Measurements from ENCODE around the gene SNX27. TPM values are rescaled to one million over a fixed set of nuclear protein-coding genes. Genes with fewer than 3 reads are reported as not detected.

SNX27 gene
- polyA plus RNA-seq, 1 donor (not counting 4 experiments of a cell fraction or from before 2014, with no cell fraction given), result 15.7 TPM

- DNase-seq (ENCODE audit: low read depth, low spot score), result no peak
- Histone ChIP-seq H3K36me3 (ENCODE audit: control insufficient read depth in 2 of 2, extremely low read depth in 1 of 2, insufficient read depth in 2 of 2, low read length in 2 of 2) (no peaks in the 10 kb centered on the region), H3K9me1 (ENCODE audit: control insufficient read depth, extremely low read depth, insufficient read depth, low read length) (no peaks in the 10 kb centered on the region), H2AFZ (ENCODE audit: control insufficient read depth, low read length) (no peak overlapping the region), H3K4me2 (ENCODE audit: control insufficient read depth, extremely low read depth, insufficient read depth, low read depth, low read length) (no peak overlapping the region), H3K4me1 (ENCODE audit: control insufficient read depth, extremely low read depth, insufficient read depth, low read length) (peaks cover 10% of the 10 kb centered on the region), H3K9ac (ENCODE audit: control insufficient read depth, extremely low read depth, insufficient read depth, low read length) (no peak overlapping the region), H3K79me2 (ENCODE audit: control insufficient read depth, insufficient read depth, low read length) (no peaks in the 10 kb centered on the region), H4K20me1 (ENCODE audit: control insufficient read depth, extremely low read depth, insufficient read depth, low read length) (no peaks in the 10 kb centered on the region), H3K9me3 (ENCODE audit: control insufficient read depth, low read depth, low read length) (no peaks in the 10 kb centered on the region), H3K27me3 (ENCODE audit: control insufficient read depth, extremely low read depth, insufficient read depth, low read length) (peaks cover 9% of the 10 kb centered on the region), H3K4me3 (ENCODE audit: control insufficient read depth in 2 of 3, extremely low read depth in 1 of 3, insufficient read depth in 2 of 3, low read depth in 1 of 3, low read length in 3 of 3) (no peak overlapping the region), H3K27ac (ENCODE audit: control insufficient read depth, insufficient read depth, low read length) (no peak overlapping the region)
- FAIRE-seq, result no peak
- dilution Hi-C loops (cut with MboI; ENCODE audit: extremely low pct_ligation_motif_present, low sequenced_read_pairs), result no loop called here
- no peak for TF ChIP-seq EZH2 (IDR thresholded peaks at IDR 0.05; ENCODE audit: low read length)
- TF ChIP-seq CTCF (optimal IDR thresholded peaks at IDR 0.05 in 1 of 3, IDR thresholded peaks at IDR 0.05 in 1 of 3, conservative IDR thresholded peaks at IDR 0.05 in 1 of 3; ENCODE audit: extremely low read depth in 1 of 3, insufficient read depth in 2 of 3, low read length in 3 of 3), result no peak
Observed at GRCh38 chr1:151710187-151710840, 98.5 kb downstream of the SNX27 start.

GRCh38 chr1:151711044-151711800, 99.4 kb downstream of the SNX27 start:
- Histone ChIP-seq H3K4me2 (ENCODE audit: control insufficient read depth, extremely low read depth, insufficient read depth, low read depth, low read length) (no peak overlapping the region), H3K4me3 (ENCODE audit: control insufficient read depth in 2 of 3, extremely low read depth in 1 of 3, insufficient read depth in 2 of 3, low read depth in 1 of 3, low read length in 3 of 3) (no peak overlapping the region), H3K9me1 (ENCODE audit: control insufficient read depth, extremely low read depth, insufficient read depth, low read length) (no peaks in the 10 kb centered on the region), H3K36me3 (ENCODE audit: control insufficient read depth in 2 of 2, extremely low read depth in 1 of 2, insufficient read depth in 2 of 2, low read length in 2 of 2) (no peaks in the 10 kb centered on the region), H3K27ac (ENCODE audit: control insufficient read depth, insufficient read depth, low read length) (no peak overlapping the region), H3K9ac (ENCODE audit: control insufficient read depth, extremely low read depth, insufficient read depth, low read length) (no peak overlapping the region), H3K79me2 (ENCODE audit: control insufficient read depth, insufficient read depth, low read length) (no peaks in the 10 kb centered on the region), H2AFZ (ENCODE audit: control insufficient read depth, low read length) (no peak overlapping the region), H3K27me3 (ENCODE audit: control insufficient read depth, extremely low read depth, insufficient read depth, low read length) (peaks cover 17% of the 10 kb centered on the region), H4K20me1 (ENCODE audit: control insufficient read depth, extremely low read depth, insufficient read depth, low read length) (no peaks in the 10 kb centered on the region), H3K4me1 (ENCODE audit: control insufficient read depth, extremely low read depth, insufficient read depth, low read length) (peaks cover 10% of the 10 kb centered on the region), H3K9me3 (ENCODE audit: control insufficient read depth, low read depth, low read length) (no peaks in the 10 kb centered on the region)
- FAIRE-seq, result no peak
- dilution Hi-C loops (cut with MboI; ENCODE audit: extremely low pct_ligation_motif_present, low sequenced_read_pairs), result no loop called here
- DNase-seq (ENCODE audit: low read depth, low spot score), result no peak
- TF ChIP-seq CTCF (optimal IDR thresholded peaks at IDR 0.05 in 1 of 3, IDR thresholded peaks at IDR 0.05 in 1 of 3, conservative IDR thresholded peaks at IDR 0.05 in 1 of 3; ENCODE audit: extremely low read depth in 1 of 3, insufficient read depth in 2 of 3, low read length in 3 of 3) (no peak), EZH2 (IDR thresholded peaks at IDR 0.05; ENCODE audit: low read length) (no peak)

All from keratinocyte (primary cell).